K562 (cell line): Measurements from ENCODE around the gene DNASE2. TPM values are rescaled to one million over a fixed set of nuclear protein-coding genes. Genes with fewer than 3 reads are reported as not detected.
A peak's percentile ranks its signal among the peaks of the same experiment; 100 is the strongest.

Experiments used
- E2F6 ChIP-seq, 2 experiments: IDR thresholded peaks; 2 replicates each; pipeline ENCODE4 v1.6.1; 2011; ENCODE audit warnings: borderline replicate concordance in 1 of 2, control low read depth in 1 of 2, low read depth in 1 of 2, low read length in 1 of 2, mild to moderate bottlenecking in 1 of 2, mixed read lengths in 1 of 2, moderate library complexity in 1 of 2; ENCODE audit not compliant: insufficient read depth in 1 of 2, insufficient read length in 1 of 2, poor library complexity in 1 of 2, severe bottlenecking in 1 of 2; ENCODE audit errors: extremely low read depth in 1 of 2
- ETV1 ChIP-seq: fragments of 450-650 bp; conservative IDR thresholded peaks from 2 replicates; pipeline ENCODE4 v1.6.1; 2016; ENCODE audit warnings: missing genetic modification characterization, control low read depth, low read depth, missing compliant biosample characterization
- HMGN3 ChIP-seq: IDR thresholded peaks from 2 replicates; pipeline ENCODE4 v1.6.1; 2011; ENCODE audit warnings: borderline replicate concordance, low read depth, mild to moderate bottlenecking, mixed read lengths, low read length; ENCODE audit not compliant: insufficient read length; ENCODE audit errors: extremely low read depth
- MYNN ChIP-seq, 2 experiments: sonication (generic); formaldehyde crosslinking in 1 of 2; IDR thresholded peaks; 2 replicates each; pipeline versions ENCODE4 v1.5.0 to v1.6.1; 2016 to 2020; ENCODE audit warnings: antibody characterized with exemption in 1 of 2, missing genetic modification reagents in 1 of 2
- PHTF2 ChIP-seq: fragments of 250-450 bp; sonication (Bioruptor Pico); IDR thresholded peaks from 2 replicates; pipeline ENCODE4 v1.5.0; 2021; ENCODE audit warnings: mild to moderate bottlenecking
- RFX5 ChIP-seq: IDR thresholded peaks from 2 replicates; pipeline ENCODE4 v1.6.1; 2011; ENCODE audit warnings: low read depth, mild to moderate bottlenecking, improper control_type of control experiment, low read length
- RNF2 ChIP-seq: sonication (generic); IDR thresholded peaks from 2 replicates; pipeline ENCODE4 v1.6.1; 2016
- SIN3A ChIP-seq, 2 experiments: fragments of 150-350 bp in 1 of 2; IDR thresholded peaks; 2 replicates each; pipeline ENCODE4 v1.6.1; 2011 to 2016; ENCODE audit warnings: borderline replicate concordance in 2 of 2, low read depth in 2 of 2, low read length in 2 of 2, mild to moderate bottlenecking in 2 of 2, moderate library complexity in 2 of 2; ENCODE audit not compliant: control insufficient read depth in 1 of 2
- THAP12 ChIP-seq: fragments of 250-450 bp; sonication (Bioruptor Pico); IDR thresholded peaks from 2 replicates; pipeline ENCODE4 v1.9.0; 2021; ENCODE audit warnings: mild to moderate bottlenecking, inconsistent platforms
- polyA plus RNA-seq, 8 experiments: library from polyadenylated mRNA; depleted of rRNA in 4 of 8; stranded (reverse) in 5 of 8; unstranded in 3 of 8; fragments of >200 nt; fragmentation: Nextera tagmentation in 2 of 8; fragmentation: Illumina TruSeq in 1 of 8; extraction: Ambion mirVana in 2 of 8; extraction: Trizol in 1 of 8; gene quantifications; 2 replicates each; pipeline versions ENCODE4 v1.2.1 to v1.2.3, GENCODE V29; 2011 to 2014; ENCODE audit warnings: inconsistent platforms in 1 of 8, missing spikeins in 1 of 8
- total RNA-seq, 7 experiments: library from RNA; depleted of rRNA in 6 of 7; stranded (reverse); fragments of >200 nt in 6 of 7; fragmentation: Illumina TruSeq in 2 of 7; extraction: Trizol in 2 of 7; gene quantifications; 2 replicates each; pipeline versions ENCODE4 v1.2.1 to v1.2.3, GENCODE V29; 2011 to 2021; ENCODE audit warnings: low replicate concordance in 1 of 7
- TF ChIP-seq, protein P1 (sequence below): fragments of 450-650 bp; IDR thresholded peaks from 2 replicates; pipeline ENCODE4 v1.6.1; 2016; ENCODE audit warnings: low read depth, mild to moderate bottlenecking, moderate library complexity
- TF ChIP-seq, protein P2 (sequence below), 3 experiments: IDR thresholded peaks in 2 of 3; conservative IDR thresholded peaks in 1 of 3; 2 replicates each; pipeline ENCODE4 v1.5.1; 2011 to 2012; ENCODE audit warnings: low read length in 3 of 3, mild to moderate bottlenecking in 3 of 3, control low read depth in 2 of 3, improper control_type of control experiment in 1 of 3, inconsistent platforms in 1 of 3, low read depth in 1 of 3, mixed read lengths in 1 of 3, moderate library complexity in 1 of 3; ENCODE audit not compliant: insufficient read depth in 2 of 3
- TF ChIP-seq, protein P3 (sequence below): sonication (generic); formaldehyde crosslinking; IDR thresholded peaks from 2 replicates; pipeline ENCODE4 v1.8.1; 2023; ENCODE audit warnings: mild to moderate bottlenecking, missing genetic modification reagents
- TF ChIP-seq, protein P4 (sequence below): sonication (generic); formaldehyde crosslinking; IDR thresholded peaks from 2 replicates; pipeline ENCODE4 v1.8.1; 2023; ENCODE audit warnings: mild to moderate bottlenecking, missing genetic modification reagents

DNASE2 gene
- total and polyA plus RNA-seq, 9 of the 15 experiments (the other 6 are each of a cell fraction or from before 2014, with no cell fraction given) = 4.4 to 27.0 (median 20.2) TPM

DNA sequence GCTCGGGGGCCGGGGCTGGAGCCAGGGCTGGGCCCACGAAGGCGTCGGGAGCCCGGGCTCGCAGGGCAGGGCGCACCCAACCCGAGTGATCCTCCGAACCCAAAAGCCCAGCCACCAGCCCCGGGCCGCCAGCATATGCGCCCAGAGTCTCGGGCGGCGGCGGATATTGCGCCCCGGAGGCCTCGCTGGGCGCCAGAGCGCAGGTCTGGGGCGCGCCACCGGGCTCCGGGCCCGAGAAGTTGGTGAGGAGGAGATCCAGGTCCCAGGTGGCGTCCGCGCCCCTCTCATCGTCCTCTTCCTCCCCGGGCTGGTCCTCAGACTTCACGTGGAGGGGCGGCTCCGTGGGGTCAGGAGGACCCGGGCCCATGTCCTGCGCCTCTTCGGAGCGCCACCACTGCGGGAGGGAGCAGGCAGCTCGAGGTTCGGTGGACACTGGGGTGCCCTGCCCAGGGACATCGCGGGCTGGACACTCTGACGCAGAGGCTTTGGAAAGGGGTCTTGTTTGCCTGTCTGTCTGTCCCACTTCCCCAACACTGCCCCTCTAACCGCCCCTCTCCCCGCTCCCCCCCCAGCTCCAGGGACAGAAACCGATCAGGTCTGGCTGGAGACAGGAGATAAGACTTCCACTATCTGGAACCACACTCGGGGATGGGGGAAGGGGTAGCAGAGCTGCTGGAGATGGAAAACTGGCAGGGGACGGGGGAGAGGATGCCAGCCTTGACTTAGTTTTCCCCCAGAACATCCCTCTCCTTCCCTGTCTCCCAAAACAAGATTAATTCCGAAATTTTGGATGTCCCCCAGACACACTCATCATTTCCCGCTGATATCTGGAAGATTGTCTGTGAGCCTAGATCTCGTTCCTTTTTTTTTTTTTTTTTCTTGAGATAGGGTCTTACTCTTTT is 4.8 kb upstream of the DNASE2 start (continued):
- TF ChIP-seq E2F6 (IDR thresholded peaks at IDR 0.05; ENCODE audit: borderline replicate concordance in 1 of 2, extremely low read depth in 1 of 2, insufficient read depth in 1 of 2, insufficient read length in 1 of 2, low read depth in 1 of 2, low read length in 1 of 2, poor library complexity in 1 of 2, severe bottlenecking in 1 of 2) (peak in 1 of 2 experiments; percentile 11), RFX5 (no peak), SIN3A (IDR thresholded peaks at IDR 0.05; ENCODE audit: borderline replicate concordance in 2 of 2, control insufficient read depth in 1 of 2, low read depth in 2 of 2, low read length in 2 of 2) (peak; percentile 35 to 60; a peak in 1 of 4 replicates), PHTF2 (CRISPR knock-in tag) (no peak), RNF2 (peak; percentile 84), ETV1 (tag) (no peak), MYNN (IDR thresholded peaks at IDR 0.05) (peak; percentile 94), MYNN (CRISPR knock-in tag; IDR thresholded peaks at IDR 0.05) (no peak), HMGN3 (peak; percentile 61), THAP12 (CRISPR knock-in tag) (no peak; the same call in 1 of the 2 replicates)
- TF ChIP-seq, protein P1, sequence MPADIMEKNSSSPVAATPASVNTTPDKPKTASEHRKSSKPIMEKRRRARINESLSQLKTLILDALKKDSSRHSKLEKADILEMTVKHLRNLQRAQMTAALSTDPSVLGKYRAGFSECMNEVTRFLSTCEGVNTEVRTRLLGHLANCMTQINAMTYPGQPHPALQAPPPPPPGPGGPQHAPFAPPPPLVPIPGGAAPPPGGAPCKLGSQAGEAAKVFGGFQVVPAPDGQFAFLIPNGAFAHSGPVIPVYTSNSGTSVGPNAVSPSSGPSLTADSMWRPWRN = 0 out of 2 replicates have a peak, but pooled peaks have one; percentile 52
- TF ChIP-seq, protein P2, sequence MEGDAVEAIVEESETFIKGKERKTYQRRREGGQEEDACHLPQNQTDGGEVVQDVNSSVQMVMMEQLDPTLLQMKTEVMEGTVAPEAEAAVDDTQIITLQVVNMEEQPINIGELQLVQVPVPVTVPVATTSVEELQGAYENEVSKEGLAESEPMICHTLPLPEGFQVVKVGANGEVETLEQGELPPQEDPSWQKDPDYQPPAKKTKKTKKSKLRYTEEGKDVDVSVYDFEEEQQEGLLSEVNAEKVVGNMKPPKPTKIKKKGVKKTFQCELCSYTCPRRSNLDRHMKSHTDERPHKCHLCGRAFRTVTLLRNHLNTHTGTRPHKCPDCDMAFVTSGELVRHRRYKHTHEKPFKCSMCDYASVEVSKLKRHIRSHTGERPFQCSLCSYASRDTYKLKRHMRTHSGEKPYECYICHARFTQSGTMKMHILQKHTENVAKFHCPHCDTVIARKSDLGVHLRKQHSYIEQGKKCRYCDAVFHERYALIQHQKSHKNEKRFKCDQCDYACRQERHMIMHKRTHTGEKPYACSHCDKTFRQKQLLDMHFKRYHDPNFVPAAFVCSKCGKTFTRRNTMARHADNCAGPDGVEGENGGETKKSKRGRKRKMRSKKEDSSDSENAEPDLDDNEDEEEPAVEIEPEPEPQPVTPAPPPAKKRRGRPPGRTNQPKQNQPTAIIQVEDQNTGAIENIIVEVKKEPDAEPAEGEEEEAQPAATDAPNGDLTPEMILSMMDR (IDR thresholded peaks at IDR 0.05 in 2 of 3, conservative IDR thresholded peaks at IDR 0.05 in 1 of 3; ENCODE audit: insufficient read depth in 2 of 3, low read depth in 1 of 3, low read length in 3 of 3) = no peak
- TF ChIP-seq, protein P3, sequence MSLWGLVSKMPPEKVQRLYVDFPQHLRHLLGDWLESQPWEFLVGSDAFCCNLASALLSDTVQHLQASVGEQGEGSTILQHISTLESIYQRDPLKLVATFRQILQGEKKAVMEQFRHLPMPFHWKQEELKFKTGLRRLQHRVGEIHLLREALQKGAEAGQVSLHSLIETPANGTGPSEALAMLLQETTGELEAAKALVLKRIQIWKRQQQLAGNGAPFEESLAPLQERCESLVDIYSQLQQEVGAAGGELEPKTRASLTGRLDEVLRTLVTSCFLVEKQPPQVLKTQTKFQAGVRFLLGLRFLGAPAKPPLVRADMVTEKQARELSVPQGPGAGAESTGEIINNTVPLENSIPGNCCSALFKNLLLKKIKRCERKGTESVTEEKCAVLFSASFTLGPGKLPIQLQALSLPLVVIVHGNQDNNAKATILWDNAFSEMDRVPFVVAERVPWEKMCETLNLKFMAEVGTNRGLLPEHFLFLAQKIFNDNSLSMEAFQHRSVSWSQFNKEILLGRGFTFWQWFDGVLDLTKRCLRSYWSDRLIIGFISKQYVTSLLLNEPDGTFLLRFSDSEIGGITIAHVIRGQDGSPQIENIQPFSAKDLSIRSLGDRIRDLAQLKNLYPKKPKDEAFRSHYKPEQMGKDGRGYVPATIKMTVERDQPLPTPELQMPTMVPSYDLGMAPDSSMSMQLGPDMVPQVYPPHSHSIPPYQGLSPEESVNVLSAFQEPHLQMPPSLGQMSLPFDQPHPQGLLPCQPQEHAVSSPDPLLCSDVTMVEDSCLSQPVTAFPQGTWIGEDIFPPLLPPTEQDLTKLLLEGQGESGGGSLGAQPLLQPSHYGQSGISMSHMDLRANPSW (CRISPR knock-in tag) = no peak
- TF ChIP-seq, protein P4, sequence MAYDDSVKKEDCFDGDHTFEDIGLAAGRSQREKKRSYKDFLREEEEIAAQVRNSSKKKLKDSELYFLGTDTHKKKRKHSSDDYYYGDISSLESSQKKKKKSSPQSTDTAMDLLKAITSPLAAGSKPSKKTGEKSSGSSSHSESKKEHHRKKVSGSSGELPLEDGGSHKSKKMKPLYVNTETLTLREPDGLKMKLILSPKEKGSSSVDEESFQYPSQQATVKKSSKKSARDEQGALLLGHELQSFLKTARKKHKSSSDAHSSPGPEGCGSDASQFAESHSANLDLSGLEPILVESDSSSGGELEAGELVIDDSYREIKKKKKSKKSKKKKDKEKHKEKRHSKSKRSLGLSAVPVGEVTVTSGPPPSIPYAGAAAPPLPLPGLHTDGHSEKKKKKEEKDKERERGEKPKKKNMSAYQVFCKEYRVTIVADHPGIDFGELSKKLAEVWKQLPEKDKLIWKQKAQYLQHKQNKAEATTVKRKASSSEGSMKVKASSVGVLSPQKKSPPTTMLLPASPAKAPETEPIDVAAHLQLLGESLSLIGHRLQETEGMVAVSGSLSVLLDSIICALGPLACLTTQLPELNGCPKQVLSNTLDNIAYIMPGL (CRISPR knock-in tag) = no peak
